GM10266 (cell line): ENCODE results near the gene HK1.

Experiments used
- DNase-seq: peaks from one replicate; pipeline ENCODE4 v3.0.0; 2012; ENCODE audit errors: extremely low spot score
- CTCF ChIP-seq: IDR thresholded peaks from 2 replicates; pipeline ENCODE4 v1.5.1; 2012; ENCODE audit warnings: mild to moderate bottlenecking, low read depth; ENCODE audit not compliant: control insufficient read depth, insufficient read depth; ENCODE audit errors: missing control alignments

Gene HK1

GRCh38 chr10:69419096-69419743, 140.9 kb downstream of the HK1 start:
- no peak for TF ChIP-seq CTCF
- no peak for DNase-seq

- no peak for TF ChIP-seq CTCF
- DNase-seq = no peak
These were observed 141.4 kb downstream of the HK1 start for GRCh38 chr10:69419744-69420126.

GRCh38 chr10:69421611-69422308, 143.5 kb downstream of the HK1 start:
- DNase-seq = no peak
- no peak for TF ChIP-seq CTCF

GRCh38 chr10:69422676-69423075, 144.4 kb downstream of the HK1 start:
- DNase-seq = no peak
- TF ChIP-seq CTCF = no peak

GRCh38 chr10:69425041-69425440, 146.7 kb downstream of the HK1 start:
- no peak for DNase-seq
- TF ChIP-seq CTCF = no peak

GRCh38 chr10:69425511-69426298, 147.4 kb downstream of the HK1 start:
- no peak for DNase-seq
- no peak for TF ChIP-seq CTCF

GRCh38 chr10:69426376-69426727, 148.1 kb downstream of the HK1 start:
- DNase-seq = no peak
- no peak for TF ChIP-seq CTCF
